SK-N-MC (cell line): ENCODE data around the gene KDM7A.
A peak's percentile ranks its signal among the peaks of the same experiment; 100 is the strongest.
"Not testable (repeated sequence)": the region's sequence is repeated elsewhere in the genome, so short reads cannot be mapped to it uniquely, and the experiment has no call there.

Source experiments
- DNase-seq: peaks from one replicate; pipeline ENCODE4 v3.0.0-alpha.2; 2011; ENCODE audit warnings: low read depth, low spot score
- H3K27ac ChIP-seq: fragments of 200-600 bp; sonication (generic); 2 replicates; pipeline ENCODE4 v1.5.1; 2016; ENCODE audit warnings: mixed run types
- H3K36me3 ChIP-seq: fragments of 200-600 bp; sonication (generic); 2 replicates; pipeline ENCODE4 v1.6.1; 2017; ENCODE audit warnings: antibody characterized with exemption, low read length, mixed read lengths; ENCODE audit not compliant: insufficient read depth
- H3K4me3 ChIP-seq: fragments of 200-600 bp; sonication (generic); 2 replicates; pipeline ENCODE4 v1.5.1; 2016
- H3K9ac ChIP-seq: fragments of 200-600 bp; sonication (generic); 2 replicates; pipeline ENCODE4 v1.8.0; 2017; ENCODE audit warnings: mixed run types, mixed read lengths; ENCODE audit not compliant: insufficient read length
- H3K9me3 ChIP-seq: fragments of 200-600 bp; sonication (generic); 2 replicates; pipeline ENCODE4 v1.6.1; 2017; ENCODE audit warnings: low read depth, mild to moderate bottlenecking, antibody characterized with exemption, low read length, moderate library complexity, mixed read lengths
- EZH2 ChIP-seq: fragments of 200-600 bp; sonication (generic); IDR thresholded peaks from one replicate; pipeline ENCODE4 v1.6.1; 2017; ENCODE audit warnings: antibody characterized with exemption
- FOXP2 ChIP-seq: optimal IDR thresholded peaks from 2 replicates; pipeline ENCODE3; 2011; ENCODE audit warnings: mild to moderate bottlenecking, moderate library complexity; ENCODE audit not compliant: insufficient read depth; ENCODE audit errors: extremely low read length, control extremely low read depth
- POLR2AphosphoS5 ChIP-seq: IDR thresholded peaks from 2 replicates; pipeline ENCODE4 v1.6.1; 2012; ENCODE audit warnings: mild to moderate bottlenecking, low read depth, low read length, borderline replicate concordance

KDM7A gene

GRCh38 chr7:140206616-140207389 lies 30.0 kb upstream of the KDM7A start:
- Histone ChIP-seq H3K27ac (no peak overlapping the region), H3K9ac (no peak overlapping the region), H3K4me3 (no peak overlapping the region), H3K9me3 (no peaks in the 10 kb centered on the region), H3K36me3 (no peaks in the 10 kb centered on the region)
- no peak for DNase-seq
- TF ChIP-seq POLR2AphosphoS5 = no peak
- TF ChIP-seq FOXP2 = no peak
- no peak for TF ChIP-seq EZH2

- Histone ChIP-seq H3K4me3 (no peak overlapping the region), H3K27ac (no peak overlapping the region), H3K9ac (no peak overlapping the region), H3K36me3 (no peaks in the 10 kb centered on the region), H3K9me3 (no peaks in the 10 kb centered on the region)
- TF ChIP-seq FOXP2 = no peak
- no peak for TF ChIP-seq POLR2AphosphoS5
- TF ChIP-seq EZH2 = no peak
- no peak for DNase-seq
Measured at GRCh38 chr7:140205600-140205999, 28.8 kb upstream of the KDM7A start.

- Histone ChIP-seq H3K9me3 (no peaks in the 10 kb centered on the region), H3K36me3 (no peaks in the 10 kb centered on the region), H3K9ac (no peak overlapping the region), H3K4me3 (no peak overlapping the region), H3K27ac (no peak overlapping the region)
- no peak for DNase-seq
- TF ChIP-seq FOXP2 (no peak), EZH2 (no peak), POLR2AphosphoS5 (no peak)
Measured at GRCh38 chr7:140203556-140203955, 26.8 kb upstream of the KDM7A start.

GRCh38 chr7:140202942-140203341 lies 26.2 kb upstream of the KDM7A start:
- H3K9me3 ChIP-seq, H3K36me3 ChIP-seq, H3K9ac ChIP-seq, DNase-seq, H3K4me3 ChIP-seq, H3K27ac ChIP-seq: not testable (repeated sequence)

GRCh38 chr7:140201393-140201792 lies 24.6 kb upstream of the KDM7A start:
- TF ChIP-seq EZH2 (no peak), POLR2AphosphoS5 (no peak), FOXP2 (no peak)
- Histone ChIP-seq H3K36me3 (no peaks in the 10 kb centered on the region), H3K9ac (no peak overlapping the region), H3K9me3 (no peaks in the 10 kb centered on the region; the same call in 1 of the 2 replicates), H3K27ac (no peak overlapping the region), H3K4me3 (no peak overlapping the region)
- DNase-seq = no peak

GRCh38 chr7:140200061-140200989 lies 23.5 kb upstream of the KDM7A start:
- Histone ChIP-seq H3K4me3 (no peak overlapping the region), H3K36me3 (no peaks in the 10 kb centered on the region), H3K9ac (no peak overlapping the region), H3K9me3 (no peaks in the 10 kb centered on the region; the same call in 1 of the 2 replicates), H3K27ac (no peak overlapping the region)
- no peak for TF ChIP-seq FOXP2
- no peak for DNase-seq

GRCh38 chr7:140197938-140198337 lies 21.2 kb upstream of the KDM7A start:
- H3K9me3 ChIP-seq = no peaks in the 10 kb centered on the region; the same call in 1 of the 2 replicates
- H3K27ac ChIP-seq = no peak overlapping the region
- no peak overlapping the region for H3K4me3 ChIP-seq
- TF ChIP-seq POLR2AphosphoS5 (no peak), EZH2 (no peak), FOXP2 (no peak)
- no peak for DNase-seq
- no peaks in the 10 kb centered on the region for H3K36me3 ChIP-seq
- no peak overlapping the region for H3K9ac ChIP-seq

GRCh38 chr7:140197218-140197890 lies 20.6 kb upstream of the KDM7A start:
- H3K9ac ChIP-seq = no peak overlapping the region
- DNase-seq = no peak
- TF ChIP-seq POLR2AphosphoS5 = no peak
- TF ChIP-seq EZH2 = no peak
- no peak for TF ChIP-seq FOXP2
- no peaks in the 10 kb centered on the region; the same call in 1 of the 2 replicates for H3K9me3 ChIP-seq
- peak overlapping the region; percentile 88; the same call in 1 of the 2 replicates for H3K27ac ChIP-seq
- H3K4me3 ChIP-seq = no peak overlapping the region
- H3K36me3 ChIP-seq = no peaks in the 10 kb centered on the region
